Fibroblast of skin of scalp (primary cell): ENCODE results near the gene DGKZ.

Experiments
- DNase-seq: peaks from one replicate; pipeline ENCODE4 v3.0.0-alpha.2; 2013

DGKZ gene

GRCh38 chr11:46382646-46383403 is 35.6 kb downstream of the DGKZ start:
- peak; percentile 49 for DNase-seq

DNA sequence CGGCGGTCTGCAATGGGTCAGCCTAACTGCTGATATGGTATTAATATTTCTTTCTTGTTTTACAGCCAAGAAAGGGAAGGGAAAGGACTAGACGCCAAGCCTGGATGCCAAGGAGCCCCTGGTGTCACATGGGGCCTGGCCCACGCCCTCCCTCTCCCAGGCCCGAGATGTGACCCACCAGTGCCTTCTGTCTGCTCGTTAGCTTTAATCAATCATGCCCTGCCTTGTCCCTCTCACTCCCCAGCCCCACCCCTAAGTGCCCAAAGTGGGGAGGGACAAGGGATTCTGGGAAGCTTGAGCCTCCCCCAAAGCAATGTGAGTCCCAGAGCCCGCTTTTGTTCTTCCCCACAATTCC is 36.1 kb downstream of the DGKZ start:
- DNase-seq, result no peak

DNA sequence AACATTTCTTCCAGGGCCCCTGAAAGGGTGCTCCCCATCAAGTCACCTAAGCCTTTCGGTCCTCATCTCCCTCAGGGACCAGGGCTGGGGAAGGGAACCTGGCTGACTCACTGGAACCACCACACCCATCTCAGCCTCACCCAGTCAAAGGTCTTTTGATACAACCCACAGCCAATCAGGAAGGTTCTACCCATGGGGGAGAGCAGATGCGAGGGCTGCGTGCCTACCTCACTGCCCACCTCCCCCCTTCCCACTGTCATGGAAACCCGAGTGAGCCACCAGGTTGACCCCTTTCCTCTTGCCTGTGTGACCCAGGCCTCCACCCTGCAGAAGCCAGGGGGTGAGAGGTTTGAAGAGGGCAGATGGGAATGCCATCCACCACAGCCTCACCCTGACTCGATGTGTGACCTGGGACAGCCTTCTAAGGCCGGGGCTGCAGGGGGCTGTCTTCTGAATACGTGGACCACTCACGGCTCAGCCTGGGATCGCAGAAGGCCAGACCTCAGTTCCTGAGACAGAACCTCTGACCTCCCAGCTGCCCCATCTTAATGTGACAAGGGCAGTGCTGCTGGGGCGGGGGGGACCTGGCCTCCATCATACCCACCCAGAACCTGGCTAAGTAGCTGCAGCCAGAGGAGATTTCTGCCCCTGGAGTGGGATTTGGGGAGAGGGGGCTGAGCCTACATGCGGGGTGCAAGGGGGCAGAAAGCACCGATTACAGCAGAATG is 36.9 kb downstream of the DGKZ start:
- DNase-seq, result no peak

DNA sequence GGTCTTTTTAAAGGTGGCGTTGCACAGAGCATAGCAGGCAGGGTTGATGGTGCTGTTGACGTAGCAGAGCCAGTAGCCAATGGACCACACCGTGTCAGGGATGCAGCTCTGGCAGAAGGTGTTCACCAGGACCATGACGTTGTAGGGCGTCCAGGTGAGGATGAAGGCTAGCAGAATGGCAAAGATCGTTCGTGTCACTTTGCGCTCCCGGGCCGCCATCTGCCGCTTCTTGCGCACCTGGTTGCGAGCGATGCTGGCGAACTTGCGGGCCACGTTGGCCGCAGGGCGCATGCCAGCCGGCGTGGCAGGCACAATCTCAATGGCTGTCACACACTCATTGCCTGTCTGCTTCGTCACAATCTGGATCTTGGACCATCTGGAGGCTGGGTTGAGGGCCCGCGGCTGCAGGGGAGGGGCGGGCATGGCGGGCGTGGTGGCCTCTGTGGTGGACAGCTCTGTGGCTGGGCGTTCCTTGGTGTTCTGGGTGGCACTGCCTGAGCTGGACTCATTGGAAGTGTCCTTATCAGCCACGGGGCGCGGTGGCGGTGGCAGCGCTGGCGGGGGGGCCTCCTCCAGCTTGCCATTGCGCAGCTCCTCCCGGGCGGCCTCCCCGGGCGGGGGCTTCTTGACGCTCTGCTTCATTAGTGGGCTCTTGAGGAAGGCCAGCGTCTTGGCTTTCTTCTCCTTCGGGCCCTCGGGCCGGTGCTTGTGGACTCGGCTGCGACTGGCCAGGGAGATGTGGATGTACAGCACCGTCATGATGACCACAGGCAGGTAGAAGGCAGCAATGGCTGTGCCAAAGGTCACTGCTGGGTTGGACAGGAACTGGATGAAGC is 38.1 kb downstream of the DGKZ start:
- DNase-seq, result no peak

- DNase-seq, result no peak
Observed at GRCh38 chr11:46386005-46386578, 38.8 kb downstream of the DGKZ start.

GRCh38 chr11:46386674-46387073 is 39.4 kb downstream of the DGKZ start:
- DNase-seq, result no peak

DNA sequence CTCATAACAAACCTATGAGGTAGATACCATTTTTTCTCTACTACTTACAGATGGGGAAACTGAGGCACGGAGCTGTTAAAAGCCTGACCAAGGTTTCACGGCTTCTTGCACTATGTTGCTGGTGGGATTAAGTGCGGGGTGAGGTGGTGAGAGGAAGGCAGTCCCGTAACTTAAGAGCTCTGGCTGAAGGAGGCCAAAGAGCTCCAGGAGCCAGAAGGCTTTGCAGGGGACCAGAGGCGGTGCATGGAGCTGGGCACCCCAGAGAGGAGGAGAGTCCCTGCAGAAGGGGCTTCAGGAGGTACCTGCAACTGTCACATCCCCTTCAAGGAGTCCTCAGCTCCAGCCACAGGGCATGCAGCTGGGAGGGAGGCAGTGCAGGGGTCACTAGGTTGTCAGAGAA is 40.2 kb downstream of the DGKZ start:
- no peak for DNase-seq

DNA sequence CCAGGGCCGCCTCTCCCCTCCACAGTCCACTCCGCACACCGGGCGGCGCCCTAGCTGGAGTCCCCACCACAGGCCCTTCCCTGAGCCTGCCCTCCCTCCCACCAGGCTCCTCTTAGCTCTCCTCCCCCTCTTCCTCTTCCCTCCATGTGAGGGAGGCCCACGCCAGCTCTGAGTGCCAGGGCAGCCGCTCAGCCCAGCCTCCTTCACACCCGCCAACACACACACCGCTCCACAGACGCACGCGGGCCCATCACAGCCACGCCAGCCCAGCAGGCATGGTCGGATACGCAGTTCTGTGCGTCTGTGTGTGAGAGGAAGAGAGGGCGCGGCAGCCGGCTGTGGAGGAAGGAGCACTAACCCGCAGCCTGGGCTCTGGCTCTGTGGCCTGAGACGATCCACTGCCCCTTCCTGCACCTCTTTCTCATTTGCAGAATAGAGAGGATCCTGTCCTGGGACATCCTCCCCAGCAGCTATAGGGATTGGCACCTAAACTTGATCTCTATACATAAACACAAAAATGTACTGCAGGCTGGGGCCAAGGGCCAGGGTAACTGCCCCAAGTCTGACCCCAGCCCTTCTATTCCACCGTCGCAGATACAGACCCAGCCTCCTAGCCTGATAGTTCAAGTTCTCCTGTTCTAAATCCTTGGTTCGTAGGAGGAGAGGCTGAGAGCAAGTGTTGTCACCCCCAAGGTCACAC is 40.8 kb downstream of the DGKZ start:
- DNase-seq, result no peak

DNA sequence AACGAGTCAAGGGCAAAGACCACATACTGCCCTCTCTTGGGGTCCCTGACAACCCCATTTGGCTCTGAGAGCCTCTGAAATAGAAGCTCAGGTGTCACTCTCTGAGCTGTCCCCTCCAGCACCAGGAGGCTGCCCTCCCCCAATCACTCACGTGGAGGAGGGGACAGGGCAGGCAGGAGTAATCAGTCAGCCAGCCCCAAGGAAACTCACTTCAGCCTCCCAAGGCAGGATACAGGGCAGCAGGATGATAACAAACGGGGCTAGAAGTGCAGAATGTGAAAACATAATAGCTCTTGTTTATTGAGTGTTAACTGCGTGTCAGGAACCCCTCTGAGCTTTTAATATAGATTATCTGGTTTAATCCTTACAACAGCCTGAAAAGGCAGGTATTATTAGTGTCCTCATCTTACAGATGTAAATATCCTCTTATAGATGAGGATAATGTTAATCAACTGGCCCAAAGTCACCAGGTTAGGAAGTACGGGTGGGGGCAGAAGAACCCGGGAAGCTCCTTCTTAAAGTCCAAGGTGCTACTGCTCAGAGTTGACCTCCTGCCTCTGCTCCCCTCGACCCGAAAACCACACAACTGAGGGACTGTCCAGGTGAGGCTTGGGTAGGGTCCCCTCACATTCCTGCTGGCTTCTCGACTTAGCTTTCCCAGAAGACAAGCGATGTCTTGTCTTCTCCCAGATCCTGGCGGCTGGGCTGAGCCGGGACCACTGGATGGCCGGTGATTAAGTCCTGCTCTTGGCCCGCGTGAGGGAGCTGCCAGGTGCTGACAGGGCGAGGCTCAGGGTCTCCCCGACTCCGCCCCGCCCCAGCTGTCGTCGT is 41.6 kb downstream of the DGKZ start:
- DNase-seq, result no peak

GRCh38 chr11:46389450-46390330 is 42.4 kb downstream of the DGKZ start:
- DNase-seq, result peak; percentile 61

DNA sequence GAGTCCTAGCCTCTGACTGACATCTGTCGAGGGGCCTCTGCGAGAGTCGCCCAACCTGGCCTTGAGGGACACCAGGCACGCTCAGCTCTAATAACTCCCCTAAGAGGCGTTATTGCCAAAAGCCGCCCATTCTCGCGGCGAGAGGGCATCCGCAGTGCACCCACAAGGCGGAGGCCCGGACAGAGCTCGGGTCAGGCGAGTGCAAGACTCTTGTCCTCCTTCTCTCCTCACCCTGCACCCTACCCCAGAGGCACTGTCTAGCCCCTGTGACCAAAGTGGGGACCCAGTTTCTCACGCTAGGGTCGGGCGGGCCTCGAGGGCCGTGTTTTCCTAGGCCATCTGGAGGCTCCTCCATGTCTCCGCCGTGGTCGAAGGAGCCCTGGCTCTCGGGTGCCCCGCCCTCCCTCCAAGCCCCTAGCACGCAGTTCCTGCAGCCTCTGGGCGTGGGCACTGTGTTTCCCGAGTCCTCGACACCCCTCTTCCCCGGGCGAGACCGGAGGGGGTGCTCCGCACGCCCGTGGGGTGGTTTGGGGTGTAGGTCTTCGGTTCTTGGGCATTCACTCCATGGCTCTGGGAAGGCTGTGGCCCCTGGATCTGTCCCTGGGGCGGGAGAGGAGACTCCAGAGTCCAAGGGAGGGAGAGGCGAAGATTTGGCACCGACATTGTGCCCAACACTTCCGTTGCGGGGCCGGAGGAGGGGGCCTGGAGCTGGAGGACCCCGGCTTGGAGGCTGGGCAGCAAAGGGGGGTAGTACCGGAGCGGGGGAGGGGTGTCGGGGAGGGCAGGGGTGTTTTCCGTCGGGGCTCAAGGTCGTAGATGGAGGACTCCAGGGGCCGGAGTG is 43.3 kb downstream of the DGKZ start:
- no peak for DNase-seq

GRCh38 chr11:46391186-46391577 is 43.9 kb downstream of the DGKZ start:
- DNase-seq, result no peak

- DNase-seq, result peak; percentile 31
Observed at GRCh38 chr11:46391578-46392420, 44.5 kb downstream of the DGKZ start, which contains the start of gene CHRM4. Gene CHRM4, minus strand, starts transcription at chr11:46391776. Its CDS starts 5,219 bp downstream, at chr11:46386557.

- DNase-seq, result peak; percentile 79
Observed at GRCh38 chr11:46392421-46393230, 45.4 kb downstream of the DGKZ start.

GRCh38 chr11:46393231-46393616 is 46.0 kb downstream of the DGKZ start:
- DNase-seq, result no peak

DNA sequence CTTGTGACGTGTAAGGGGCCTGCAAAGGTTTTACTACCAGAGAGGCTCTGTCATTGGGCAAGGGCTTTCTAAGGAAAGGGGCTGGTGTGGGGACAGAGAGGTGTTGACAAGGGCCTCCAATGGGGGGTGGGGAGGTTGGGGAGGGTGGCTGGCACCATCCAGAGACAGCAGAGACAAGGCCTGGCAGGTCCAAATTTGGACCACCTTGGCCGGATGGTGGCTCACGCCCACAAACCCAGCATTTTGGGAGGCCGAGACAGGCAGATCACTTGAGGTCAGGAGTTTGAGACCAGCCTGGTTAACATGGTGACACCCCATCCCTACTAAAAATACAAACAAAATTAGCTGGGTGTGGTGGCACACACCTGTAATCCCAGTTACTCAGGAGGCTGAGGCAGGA is 46.5 kb downstream of the DGKZ start:
- DNase-seq, result no peak

DNA sequence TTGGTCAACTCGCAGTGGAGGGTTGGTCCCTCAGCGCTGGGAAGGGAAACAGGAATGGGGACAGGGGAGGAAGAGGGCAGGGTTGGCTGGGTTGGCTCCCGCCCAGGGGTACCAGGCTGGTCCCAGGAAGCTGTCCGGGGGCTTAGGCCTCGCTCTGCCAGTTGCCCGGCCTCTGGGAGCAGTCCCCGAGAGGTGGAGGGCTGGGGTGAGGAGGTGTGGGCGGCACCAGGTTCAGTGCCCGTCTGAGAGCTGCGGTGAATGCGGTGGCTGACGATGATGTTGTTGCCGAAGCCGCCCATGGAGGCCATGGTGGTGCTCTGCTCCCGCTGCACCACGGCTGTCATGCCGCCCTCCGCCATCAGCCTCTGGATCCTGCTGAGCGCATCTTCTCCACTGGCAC is 50.3 kb downstream of the DGKZ start:
- DNase-seq, result no peak
